GM21619 (cell line): ENCODE results near the gene RND2.
"Not testable (repeated sequence)": the region's sequence is repeated elsewhere in the genome, so short reads cannot be mapped to it uniquely, and the experiment has no call there.

Experiments used
- ATAC-seq: cut with Tn5 transposase; IDR thresholded peaks from one replicate; pipeline ENCODE4 v1.9.1; 2021; ENCODE audit not compliant: unreplicated experiment

RND2 gene

DNA sequence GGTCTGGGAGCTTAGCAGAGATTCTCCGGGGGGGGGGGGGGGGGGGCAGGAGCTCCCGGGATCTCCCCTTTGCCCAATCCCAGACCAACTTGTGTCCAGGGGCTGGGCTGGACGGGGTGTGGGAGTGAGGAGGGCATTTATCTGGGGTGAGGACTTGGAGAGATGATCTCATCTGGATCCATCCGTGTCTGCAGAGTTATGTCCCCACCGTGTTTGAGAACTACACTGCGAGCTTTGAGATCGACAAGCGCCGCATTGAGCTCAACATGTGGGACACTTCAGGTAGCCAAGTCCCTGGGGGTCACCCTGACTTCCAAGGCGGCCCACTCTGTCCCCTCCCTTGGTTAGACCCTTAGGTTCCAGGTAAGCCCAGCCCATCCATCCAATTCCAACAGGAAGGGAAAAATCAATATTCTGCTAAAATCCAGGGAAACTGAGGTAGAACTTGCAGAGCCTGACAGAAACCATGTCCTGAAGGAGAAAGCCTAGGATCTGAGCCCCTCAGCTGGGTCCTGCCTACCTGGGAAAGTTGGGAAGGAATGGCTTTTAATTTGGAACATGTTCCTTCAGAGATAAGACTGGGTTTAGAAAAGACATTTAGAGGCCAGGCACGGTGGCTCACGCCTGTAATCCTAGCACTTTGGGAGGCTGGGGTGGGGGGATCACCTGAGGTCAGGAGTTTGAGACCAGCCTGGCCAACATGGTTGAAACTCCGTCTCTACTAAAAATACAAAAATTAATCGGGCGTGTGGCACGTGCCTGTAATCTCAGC lies 921 bp downstream of the RND2 start:
- ATAC-seq = no peak

DNA sequence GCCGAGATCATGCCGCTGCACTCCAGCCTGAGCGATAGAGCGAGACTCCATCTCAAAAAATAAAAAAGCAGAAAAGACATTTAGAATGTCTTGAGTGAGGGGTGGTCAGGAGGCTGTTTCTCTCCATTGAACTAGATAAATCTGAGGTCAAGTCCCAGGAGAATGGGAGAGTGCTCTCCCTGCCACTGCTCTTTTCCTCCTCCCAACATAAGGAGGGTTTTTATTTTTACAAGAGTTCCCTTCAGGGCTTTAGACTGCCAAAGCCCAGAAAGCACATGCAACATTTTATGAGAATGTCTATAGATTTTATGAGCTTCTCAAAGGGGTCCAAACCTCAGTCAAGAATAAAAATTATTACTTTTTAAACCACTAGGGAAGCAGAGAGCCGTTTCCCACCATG lies 1.6 kb downstream of the RND2 start:
- no peak for ATAC-seq

DNA sequence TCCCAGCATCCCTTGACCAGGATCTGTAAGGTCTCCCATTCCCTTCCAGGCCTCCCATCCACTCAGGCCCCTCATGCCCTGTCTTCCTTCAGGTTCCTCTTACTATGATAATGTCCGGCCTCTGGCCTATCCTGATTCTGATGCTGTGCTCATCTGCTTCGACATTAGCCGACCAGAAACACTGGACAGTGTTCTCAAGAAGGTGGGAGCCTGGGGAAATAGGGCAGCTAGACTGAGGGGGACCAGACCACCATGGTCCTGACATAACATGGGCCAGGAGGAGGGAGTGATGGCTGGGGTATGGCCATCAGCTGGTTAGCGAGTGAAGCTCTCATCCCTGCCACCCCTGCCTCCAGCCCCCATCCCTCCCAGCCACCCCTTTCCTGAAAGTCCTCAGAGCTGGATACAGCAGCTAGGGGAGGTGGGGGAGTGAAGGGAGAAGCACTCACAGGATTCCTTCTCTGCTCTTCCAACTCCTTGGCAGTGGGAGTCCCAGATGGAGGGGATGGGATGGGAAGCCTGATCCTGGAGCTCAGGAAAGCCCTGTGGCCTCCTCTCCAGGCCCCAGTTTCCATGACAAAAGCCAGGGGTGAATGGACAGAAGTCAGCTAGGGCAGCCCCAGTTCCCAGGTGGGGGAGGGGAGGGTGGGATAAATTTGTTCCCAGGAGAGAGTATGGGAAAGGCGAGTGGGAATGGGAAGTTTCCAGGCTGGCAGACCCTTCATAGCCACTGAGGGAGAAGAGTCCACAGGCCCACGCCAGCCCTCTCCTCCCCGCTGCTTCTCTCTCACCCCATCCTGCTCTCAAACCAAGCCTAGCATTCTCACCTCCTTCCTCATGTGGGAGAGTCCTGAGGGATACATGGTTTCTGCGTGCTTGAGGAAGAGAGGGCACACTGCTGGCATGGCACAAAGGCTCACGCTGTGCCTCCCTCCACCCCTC lies 2.3 kb downstream of the RND2 start:
- no peak for ATAC-seq

DNA sequence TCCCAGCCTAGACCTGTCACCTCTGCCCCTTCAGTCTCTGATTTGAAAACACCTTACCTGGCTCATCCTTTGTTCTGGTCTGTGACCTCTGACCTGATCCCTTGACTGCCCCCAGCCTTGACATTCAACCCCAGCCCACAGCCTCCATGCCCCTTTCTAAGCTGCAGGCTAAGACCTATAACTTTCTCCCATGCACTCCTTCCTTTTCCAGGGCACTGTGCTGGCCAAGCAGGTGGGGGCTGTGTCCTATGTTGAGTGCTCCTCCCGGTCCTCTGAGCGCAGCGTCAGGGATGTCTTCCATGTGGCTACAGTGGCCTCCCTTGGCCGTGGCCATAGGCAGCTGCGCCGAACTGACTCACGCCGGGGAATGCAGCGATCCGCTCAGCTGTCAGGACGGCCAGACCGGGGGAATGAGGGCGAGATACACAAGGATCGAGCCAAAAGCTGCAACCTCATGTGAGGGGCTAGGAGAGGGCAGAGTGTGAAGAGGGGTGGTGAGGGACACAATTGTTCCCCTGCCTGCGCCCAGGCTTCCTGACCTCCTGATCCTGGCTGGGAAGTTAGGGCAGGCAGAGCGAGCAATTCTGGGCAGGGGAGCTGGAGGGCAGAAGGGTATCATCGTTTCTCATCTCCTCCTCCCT lies 3.3 kb downstream of the RND2 start:
- no peak for ATAC-seq

DNA sequence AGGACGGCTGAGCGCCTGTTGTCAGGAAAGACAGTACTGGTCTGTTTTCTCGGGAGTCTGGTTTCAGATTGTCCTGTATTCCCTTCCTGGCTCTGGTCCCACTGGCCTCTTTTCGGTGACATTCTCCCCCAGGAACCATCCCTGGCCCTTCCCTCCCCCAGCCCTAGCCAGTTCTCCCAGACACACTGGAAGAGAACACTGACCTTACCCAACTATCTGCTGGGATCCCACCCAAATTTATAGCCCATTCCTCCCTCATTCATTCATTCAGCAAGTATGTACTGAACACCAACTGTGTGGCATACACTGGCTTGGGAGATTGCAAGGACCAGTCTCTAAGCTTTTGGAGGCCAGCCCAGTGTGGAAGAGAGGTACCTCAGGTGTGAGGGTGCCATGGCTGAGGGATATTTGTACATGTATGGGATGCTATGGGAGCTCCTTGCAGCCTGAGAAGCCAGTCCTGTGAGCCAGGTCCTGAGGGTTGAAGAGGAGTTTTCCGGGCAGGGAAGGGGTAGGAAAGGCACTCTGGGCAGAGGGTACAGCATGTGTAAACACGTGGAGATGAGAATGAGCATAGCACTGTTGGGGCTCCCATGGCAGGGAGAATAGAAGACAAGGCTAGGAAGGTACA lies 5.2 kb downstream of the RND2 start:
- no peak for ATAC-seq

DNA sequence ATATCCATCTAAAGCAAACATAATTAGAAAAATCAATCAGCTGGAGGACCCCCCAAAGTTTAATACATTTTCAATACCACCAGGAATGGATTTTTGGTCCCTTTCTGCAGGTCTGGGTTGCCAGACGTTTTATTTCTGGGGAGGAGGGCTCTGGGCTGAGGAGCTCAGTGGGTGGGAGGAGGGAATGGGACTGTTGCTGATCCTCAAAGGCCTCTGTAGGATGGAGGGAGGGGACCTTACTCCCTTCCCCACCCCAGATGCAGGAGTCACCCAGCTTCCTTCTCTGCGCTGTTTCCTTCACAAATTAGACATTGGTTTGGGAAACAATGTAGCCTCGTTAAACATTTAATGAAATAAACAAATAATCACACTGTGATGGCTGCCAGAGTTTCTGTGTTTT lies 6.6 kb downstream of the RND2 start:
- ATAC-seq = no peak

DNA sequence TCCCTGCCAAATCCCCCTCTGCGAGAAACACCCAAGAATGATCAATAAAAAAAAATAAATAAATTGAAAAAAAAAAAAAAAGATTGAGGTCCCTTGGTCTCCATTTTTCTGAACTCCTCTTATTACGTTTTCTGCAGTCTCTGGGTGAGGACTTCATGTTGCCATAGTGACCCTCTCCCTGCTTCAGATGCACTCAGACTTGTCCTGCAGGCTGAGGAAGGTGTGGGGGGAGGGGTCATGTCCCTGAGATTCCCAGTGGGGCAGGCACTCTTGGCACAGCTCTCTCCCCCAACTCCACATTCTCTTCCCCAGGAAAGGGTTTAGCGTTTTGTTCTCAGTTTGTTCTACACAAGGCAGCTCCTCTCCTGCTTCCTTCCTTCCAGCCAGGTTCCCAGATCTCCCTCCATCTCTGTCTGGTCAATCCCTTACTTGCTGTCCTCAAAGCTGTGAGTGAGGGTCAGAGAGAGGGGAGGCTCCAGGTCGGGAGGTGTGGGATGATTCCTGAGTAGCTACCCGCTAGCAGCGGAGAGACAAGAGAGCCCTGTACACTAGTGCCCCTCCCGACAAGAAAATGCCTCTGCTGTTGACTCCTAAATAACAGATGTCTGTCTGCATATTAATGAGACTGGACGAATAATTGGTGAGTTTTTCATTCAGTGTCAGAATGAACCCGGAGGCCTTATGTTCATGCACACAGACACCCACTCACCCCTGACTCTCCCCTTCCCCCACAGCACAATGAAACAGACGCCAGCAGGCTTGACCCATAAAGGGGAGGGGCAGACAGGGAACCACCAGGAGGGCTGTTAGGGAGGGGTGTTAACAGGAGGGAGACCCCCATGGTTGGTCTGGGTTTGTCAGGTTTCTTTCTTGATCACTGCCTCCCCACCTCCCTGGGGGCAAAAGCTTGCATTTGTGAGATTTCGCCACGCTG lies 9.2 kb downstream of the RND2 start:
- no peak for ATAC-seq

DNA sequence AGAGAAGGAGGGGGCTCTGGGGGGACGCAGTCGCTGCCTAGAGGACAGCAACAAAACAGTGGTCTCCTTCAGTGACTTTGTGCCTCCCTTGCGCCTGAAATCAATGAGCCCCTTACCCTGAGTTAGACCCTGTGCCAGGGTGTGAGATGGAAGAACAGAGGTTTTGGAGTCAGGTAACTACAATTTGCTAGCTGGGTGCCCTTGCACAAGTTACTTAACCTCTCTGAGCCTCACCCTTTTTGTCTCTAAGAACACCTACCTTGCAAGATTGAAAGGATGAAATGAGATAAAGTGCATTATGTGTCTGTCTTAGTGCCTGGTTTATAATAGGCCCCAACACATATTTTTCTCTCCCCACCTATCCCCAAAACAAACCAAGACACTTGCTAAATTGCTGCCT lies 9.9 kb downstream of the RND2 start:
- ATAC-seq = no peak

DNA sequence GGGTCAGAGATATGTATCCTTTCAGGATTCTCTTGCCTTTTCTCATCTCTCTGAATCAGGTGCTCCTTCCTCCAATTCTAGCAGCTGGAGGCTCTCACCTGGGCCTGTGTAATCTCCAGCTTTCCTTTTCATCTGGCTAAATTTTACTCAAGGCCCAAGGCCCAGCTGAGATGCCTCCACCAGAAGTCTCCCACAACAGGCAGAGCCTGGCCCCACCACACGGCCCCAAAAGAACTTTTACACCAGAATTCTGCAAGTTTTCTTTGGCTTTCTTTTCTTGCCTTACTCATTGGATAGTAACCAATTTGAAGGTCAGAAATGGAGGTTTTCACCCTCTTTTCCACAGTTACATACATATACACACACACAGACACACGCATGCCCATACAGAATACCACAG lies 14.6 kb downstream of the RND2 start:
- ATAC-seq = no peak

DNA sequence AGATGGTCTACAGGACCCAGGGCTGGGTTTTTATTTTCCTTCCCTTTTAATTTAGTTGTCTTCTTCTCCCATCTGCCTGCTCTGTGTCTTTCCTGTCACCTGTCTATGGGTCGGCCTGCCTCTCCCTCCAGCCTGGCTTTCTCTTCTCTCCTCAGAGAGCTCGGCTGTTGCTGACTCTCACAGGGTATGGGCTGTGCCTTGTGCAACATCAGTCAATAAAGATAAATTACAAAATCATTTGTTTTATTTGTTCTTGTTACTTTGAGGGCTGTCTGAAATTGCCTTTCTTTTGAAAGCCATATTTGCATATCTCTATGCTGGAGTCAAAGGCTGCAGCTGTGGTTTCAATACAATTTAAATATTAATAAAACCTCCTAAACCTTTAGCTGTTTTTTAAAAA lies 15.6 kb downstream of the RND2 start:
- ATAC-seq = no peak

DNA sequence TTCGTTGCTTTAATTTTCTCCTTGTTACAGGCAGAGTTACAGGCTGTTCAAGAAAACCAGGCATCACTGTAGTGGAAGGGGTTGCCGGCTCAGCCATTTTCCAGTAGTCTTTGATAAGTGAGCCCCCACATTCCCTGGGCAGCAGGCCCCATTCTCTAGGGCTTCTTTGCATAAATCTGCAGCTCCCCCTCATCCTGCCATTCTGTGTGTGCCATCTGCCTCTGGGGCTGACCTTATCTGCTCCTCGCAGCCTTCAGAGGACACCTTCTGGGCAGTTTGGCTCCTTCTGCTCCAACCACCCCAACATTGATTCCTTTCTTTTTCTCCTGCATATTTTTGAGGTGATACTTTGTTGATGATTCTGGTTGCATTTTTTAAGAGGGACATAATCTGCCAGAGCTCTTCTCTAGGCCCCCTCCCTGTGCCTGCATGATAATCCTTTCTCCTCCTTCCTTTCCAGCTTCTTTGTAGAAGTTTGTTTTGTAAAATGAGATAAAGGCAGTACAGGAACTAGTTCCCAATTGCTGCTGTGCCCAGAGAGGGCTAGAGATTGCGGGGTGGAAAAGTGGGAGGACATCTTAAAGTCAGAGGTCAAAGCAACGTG lies 17.1 kb downstream of the RND2 start:
- ATAC-seq = no peak

DNA sequence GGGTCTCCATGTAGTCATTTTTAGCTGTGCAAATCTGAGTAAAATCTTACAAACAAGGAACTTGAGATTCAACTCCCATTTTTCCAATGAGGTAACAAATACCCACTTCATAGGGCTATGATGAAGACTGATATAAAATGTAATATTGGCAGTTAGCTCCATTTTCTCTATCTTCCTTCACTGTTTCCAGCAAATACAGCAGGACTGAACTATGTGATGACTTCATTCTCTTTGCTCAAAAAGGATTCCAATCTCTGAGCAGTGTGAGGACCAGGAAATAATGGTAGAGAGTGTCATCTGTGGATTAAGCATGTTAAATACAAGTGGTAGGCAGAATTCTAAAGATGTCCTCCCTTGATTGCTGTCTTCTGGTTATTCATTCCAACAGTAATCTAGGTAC lies 18.3 kb downstream of the RND2 start:
- no peak for ATAC-seq

DNA sequence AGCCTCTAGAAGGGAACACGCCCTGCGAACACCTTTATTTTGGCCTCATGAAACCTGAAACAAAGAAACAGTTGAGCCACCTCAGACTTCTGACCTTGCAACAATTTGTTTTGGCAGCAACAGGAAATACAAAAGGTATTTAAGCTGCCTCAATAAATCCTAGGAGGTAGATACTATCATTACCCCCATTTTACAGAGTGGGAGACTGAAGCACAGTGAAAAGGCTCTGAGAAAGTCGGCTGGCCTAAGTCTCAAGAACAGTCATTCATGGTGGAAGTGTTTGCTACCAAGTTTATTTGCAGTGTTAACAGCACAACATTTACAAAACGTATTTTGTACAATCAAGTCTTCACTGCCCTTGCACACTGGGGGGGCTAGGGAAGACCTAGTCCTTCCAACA lies 19.0 kb downstream of the RND2 start:
- no peak for ATAC-seq

DNA sequence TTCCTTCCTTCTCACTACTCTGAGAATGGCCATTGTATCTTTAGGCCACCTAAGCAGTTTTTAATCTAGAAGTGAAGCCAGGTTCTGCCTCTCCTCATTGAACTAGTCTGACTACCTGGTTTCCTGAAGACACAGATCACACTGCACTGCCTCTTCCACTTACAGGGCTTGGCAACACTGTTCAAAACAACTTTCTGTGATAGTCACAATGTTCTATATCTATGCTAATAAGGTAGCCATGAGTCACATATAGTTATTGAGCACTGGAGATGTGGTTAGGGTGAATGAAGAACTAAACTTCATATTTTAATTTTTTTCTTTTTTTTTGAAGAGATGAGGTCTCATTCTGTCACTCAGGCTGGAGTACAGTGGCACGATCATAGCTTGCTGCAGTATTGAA lies 26.9 kb downstream of the RND2 start:
- no peak for ATAC-seq

DNA sequence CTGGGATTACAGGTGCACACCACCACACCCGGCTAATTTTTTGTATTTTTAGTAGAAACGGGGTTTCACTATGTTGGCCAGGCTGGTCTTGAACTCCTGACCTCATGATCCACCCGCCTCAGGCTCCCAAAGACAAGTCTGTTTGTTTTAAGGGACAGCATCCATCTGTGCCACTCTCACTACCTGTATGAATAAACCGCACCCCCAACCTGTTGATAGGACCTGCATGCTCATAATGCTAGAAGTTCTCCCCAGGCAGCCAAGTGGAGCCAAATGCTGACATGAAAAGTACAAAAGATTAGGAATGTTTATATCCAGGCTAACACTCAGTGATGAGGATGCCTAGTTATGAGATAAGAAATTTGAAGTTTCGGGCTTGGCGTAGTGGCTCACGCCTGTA lies 28.0 kb downstream of the RND2 start:
- ATAC-seq = not testable (repeated sequence)

DNA sequence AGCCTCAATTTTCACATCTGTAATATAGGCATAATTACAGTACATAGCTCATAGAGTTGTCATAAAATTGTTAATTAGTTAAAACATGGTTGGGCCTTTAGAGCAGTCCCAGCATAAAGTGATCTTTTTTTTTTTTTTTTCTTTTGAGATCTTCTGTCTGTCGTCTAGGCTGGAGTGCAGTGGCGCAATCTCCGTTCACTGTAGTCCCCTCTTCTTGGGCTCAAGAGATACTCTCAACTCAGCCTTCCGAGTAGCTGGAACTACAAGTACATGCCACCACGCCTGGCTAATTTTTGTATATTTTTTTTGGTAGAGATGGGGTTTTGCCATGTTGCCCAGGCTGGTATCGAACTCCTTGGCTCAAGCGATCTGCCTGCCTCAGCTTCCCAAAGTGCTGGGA lies 31.0 kb downstream of the RND2 start:
- no peak for ATAC-seq

DNA sequence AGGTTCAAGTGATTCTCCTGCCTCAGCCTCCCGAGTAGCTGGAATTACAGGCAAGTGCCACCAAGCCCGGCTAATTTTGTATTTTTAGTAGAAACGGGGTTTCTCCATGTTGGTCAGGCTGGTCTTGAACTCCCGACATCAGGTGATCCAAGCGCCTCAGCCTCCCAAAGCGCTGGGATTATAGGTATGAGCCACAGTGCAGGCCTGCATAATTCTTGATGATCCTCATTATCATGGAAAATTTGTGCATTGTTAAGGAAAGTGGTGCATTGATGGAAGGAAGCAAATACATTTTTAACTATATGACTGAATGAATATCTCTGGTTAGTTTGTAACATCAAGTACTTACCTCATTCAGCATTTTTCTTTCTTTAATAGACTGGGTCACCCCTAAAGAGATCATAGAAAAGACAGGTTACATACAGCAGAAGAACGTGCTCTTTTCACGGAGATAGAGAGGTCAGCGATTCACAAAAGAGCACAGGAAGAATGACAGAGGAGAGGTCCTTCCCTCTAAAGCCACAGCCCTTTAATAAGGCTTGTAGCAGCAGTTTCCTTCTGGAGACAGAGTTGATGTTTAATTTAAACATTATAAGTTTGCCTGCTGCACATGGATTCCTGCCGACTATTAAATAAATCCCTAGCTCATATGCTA lies 38.1 kb downstream of the RND2 start:
- ATAC-seq = no peak

DNA sequence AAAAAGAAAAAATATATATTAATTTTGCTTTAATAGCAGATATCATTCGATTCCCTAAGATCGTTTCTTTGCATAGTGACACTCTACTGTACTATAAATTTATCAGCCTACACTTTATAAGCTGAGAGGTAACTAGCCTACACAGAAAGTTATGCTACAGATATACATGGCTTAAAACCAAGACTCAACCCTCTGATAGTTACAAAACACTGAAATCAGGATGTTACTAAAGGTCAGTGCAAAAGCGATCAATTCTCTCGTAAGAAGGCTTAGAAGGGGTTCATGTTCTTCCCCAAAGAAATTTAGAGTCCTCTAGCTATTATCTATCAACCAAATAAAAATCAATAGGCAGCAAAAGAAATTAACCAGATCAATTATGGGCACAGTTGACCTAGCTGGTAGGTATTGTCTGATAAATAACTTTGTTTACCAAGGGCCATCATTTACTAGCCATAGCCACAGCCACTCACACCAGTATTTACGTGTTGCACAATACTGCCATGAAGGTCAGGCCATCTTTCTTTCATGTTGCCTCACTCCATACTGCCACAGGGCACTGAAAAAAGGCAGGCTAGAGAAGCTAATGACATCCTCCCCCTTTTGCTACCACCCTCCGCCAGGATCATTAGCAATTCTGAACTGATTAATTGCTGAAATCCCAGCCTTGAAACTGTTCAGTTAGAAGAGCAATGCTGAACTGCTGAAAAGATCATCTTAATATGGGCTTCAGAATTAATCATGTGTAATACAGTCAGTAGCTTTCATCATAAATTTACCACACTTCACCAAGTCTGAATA lies 43.7 kb downstream of the RND2 start:
- no peak for ATAC-seq
